Islet of Langerhans (tissue), 1 donor: ENCODE results near the gene HMCN1.

Experiments used
- FAIRE-seq: peaks from one replicate; lab custom pipeline; 2011; peaks lifted over from hg19 to GRCh38; lab: Jason Lieb, UNC

Gene HMCN1

DNA sequence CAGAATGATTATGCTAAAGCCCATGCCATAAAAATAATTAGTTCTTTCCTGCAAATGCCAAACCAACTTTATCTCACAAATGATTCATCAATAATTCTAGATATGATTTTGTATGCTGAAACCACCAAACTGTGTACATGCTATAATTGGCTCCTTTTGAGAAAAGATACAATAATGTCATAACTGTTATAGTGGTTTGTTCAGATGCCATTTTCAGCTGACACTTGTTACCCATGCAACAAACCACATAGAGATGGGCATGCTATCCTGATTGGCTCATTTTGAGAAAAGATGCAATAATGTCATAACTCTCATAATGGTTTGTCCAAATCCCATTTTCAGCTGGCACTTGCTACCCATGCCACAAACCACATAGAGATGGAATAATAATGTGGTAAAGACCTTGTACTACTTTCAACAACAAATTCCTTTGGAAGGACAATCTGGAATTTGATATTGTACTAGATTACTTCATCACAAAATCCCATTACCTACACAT lies 357.1 kb downstream of the HMCN1 start:
- no peak for FAIRE-seq

- FAIRE-seq = no peak
These were observed 359.2 kb downstream of the HMCN1 start for GRCh38 chr1:186093437-186093836.

GRCh38 chr1:186094172-186094571 lies 360.0 kb downstream of the HMCN1 start:
- no peak for FAIRE-seq

DNA sequence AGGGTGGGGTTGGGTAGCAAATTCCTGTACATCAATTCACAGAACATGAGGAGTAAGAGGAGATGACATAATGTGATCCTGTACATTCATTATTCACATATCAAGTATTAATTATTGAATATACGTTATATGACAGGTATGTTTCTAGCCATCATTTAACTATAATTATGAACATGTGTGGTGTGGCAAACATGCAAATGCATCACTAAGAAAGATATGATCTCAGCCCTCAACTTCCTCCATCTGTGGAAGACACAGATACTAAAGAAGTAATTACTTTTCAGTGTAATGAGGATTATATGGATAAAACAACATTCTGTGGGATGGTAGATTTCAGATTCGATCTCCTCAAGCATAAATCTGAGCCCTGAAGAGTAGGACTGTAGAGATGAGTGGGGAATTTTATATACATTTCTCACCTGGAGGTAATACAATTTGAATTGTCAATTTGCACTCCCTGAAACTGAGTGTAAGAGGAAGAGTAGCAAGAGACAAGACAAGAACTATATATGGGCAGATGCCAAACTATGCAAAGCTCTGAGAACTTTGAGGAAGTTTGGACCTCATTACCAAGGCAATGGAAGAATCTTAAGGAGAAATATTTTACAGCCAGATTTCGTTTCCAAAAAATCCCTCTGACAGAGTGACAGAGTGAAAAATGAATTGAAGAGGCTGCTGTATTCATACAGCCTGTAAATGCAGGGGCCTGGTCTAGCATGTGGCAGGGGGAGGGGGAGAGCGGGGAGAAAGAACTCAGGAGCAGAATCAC lies 365.3 kb downstream of the HMCN1 start:
- FAIRE-seq = no peak

GRCh38 chr1:186102107-186102506 lies 367.9 kb downstream of the HMCN1 start:
- no peak for FAIRE-seq

DNA sequence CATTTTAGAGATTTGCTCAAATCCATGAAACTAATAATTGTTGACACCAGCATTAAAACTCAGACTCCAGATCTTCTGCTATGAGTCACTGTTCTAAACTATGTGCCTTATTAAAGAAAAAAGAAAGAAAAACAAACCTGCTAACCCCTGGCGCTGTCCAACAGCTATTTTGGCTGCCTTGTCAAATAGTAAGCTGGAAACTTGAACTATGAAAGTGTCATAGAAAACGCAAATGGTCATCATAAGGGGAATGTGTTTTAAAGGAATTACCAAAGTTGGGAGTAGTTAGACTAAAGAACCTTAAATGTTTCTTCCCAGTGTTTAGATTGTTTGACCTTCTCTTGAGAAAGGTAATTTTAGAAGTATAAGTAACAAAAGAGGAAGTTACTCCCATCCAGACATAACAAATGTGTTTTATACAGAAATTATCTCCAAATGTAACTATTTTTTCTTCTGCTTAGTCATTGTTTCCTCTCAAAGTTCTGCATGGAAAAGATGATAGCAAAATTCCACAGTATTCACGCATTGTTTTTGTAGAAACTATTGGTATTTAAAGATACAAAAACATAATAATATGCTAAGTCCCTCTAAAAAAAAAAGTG lies 368.5 kb downstream of the HMCN1 start:
- FAIRE-seq = no peak

- no peak for FAIRE-seq
These were observed 370.3 kb downstream of the HMCN1 start for GRCh38 chr1:186104459-186104858.

DNA sequence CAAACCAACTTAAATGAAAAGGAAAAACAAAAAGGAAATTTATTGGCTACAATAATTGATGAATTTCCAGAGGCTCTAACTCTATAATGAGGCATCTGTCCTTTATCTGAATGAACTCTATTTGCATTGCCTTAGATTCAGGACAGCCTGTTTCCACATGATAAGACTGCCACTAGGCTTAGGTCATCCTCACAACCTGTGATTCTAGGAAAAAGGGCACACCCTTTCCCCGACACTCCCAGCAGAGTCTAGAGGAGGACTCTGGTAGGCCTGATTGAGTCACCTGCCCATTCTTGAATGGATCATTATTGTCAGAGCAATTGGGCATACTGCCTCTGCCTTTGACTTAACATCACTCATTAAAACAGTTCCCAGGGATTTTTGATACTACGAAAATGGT lies 378.1 kb downstream of the HMCN1 start:
- no peak for FAIRE-seq

- FAIRE-seq = no peak
These were observed 379.3 kb downstream of the HMCN1 start for GRCh38 chr1:186113461-186113860.

DNA sequence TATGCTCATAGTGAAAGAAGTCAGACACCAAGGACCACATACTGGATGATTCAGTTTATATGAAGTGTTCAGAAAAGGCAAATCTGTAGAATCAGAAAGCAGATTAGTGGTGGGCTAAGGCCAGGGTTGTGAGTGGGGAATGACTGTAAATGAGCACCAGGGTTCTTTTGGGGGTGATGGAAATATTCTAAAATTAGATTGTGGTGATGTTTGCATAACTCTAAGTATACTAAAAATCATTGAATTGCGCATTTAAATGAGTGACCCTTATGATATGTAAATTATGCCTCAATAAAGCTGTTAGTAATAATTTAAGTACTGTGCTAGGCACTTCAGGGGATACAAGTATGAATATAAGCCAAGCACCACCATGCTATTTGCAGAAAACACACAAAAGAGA lies 384.5 kb downstream of the HMCN1 start:
- no peak for FAIRE-seq

GRCh38 chr1:186122837-186123236 lies 388.6 kb downstream of the HMCN1 start:
- FAIRE-seq = no peak

GRCh38 chr1:186125035-186125434 lies 390.8 kb downstream of the HMCN1 start:
- no peak for FAIRE-seq

- FAIRE-seq = no peak
These were observed 391.3 kb downstream of the HMCN1 start for GRCh38 chr1:186125511-186125910.

GRCh38 chr1:186129758-186130157 lies 395.6 kb downstream of the HMCN1 start:
- FAIRE-seq = no peak

DNA sequence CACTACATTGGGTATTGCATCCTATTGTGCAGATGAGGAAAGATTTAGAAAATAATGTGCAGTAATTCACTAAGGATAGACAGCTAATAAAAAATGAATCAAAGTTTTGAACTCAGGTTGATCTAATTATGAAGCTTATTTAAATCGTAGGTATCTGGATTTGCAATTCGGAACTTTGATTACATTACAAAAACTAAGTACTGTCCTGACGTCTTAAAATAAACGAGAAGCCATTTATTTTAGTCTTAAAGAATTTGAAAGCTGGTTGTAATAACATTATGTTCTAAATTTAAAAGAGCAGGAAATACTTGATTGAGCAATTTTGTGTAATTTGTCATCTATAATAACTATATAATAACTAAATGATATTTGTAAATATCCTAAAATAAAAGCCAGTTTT lies 404.9 kb downstream of the HMCN1 start:
- FAIRE-seq = no peak

DNA sequence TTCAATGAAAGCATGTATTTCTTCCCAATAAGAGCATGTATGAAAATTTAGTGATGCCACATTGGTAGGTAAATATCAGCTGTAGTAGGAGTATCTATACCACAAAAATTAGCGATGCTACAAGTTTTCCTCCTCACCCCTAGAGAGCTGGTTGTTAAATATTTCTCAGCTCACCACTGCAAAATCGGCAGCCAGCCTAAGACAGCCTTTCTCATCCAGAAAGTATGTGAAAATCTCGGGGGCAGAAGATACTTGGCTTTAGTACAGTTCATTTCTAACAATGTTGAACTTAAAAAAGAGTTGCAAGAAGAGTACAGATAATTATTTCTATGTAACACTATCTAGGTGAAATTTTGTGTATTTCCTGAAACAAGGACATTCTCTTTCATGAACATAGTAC lies 405.5 kb downstream of the HMCN1 start:
- FAIRE-seq = no peak

- FAIRE-seq = no peak
These were observed 408.0 kb downstream of the HMCN1 start for GRCh38 chr1:186142159-186142558.

- no peak for FAIRE-seq
These were observed 408.7 kb downstream of the HMCN1 start for GRCh38 chr1:186142916-186143315.

- no peak for FAIRE-seq
These were observed 409.3 kb downstream of the HMCN1 start for GRCh38 chr1:186143481-186143880.

DNA sequence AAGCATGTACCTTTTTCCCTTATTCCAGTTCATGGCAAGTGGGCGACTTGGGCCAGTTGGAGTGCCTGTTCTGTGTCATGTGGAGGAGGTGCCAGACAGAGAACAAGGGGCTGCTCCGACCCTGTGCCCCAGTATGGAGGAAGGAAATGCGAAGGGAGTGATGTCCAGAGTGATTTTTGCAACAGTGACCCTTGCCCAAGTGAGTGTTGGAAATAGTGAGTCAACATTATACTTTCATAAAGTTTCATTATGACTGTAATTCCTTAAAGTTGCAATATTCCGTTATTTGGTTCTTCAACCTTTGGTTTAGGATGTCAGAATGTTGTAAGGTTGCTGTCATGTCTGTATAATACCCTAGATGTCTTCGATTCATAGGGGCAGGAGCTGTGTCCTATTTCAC lies 410.3 kb downstream of the HMCN1 start:
- no peak for FAIRE-seq

- no peak for FAIRE-seq
These were observed 412.8 kb downstream of the HMCN1 start for GRCh38 chr1:186146974-186147373.

DNA sequence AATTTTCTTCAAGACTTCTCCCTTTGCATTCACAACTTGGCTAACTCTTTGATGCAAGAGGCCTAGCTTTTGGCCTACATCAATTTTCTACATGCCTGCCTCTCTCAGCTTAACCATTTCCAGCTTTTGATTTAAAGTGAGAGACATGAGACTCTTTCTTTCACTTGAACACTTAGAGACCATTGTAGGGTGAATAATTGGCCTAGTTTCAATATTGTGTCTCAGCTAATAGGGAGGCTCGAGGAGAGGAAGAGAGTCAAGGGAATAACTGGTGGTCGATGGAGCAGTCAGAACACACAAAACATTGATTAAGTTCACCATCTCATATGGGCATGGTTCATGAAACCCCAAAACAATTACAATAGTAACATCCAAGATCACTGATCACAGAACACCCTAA lies 415.4 kb downstream of the HMCN1 start:
- FAIRE-seq = no peak

DNA sequence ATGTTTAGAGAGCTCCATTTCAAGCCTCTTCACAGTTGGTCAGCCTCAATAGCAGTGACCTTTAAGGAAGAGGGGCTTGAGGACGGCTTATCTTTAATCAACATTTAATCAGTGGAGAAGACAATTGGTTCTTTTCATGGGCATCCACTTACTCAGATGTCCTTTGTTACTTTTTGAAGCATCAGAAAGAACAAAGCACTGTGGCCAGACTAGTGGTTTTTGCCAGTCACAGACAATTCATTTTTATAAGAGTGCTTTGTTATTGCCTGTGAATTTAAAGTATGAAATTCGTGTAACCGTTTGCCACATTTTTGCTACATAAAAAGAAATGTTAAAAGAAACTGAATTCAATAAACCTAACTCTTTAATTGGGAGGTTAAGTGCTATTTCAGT lies 418.0 kb downstream of the HMCN1 start:
- no peak for FAIRE-seq

GRCh38 chr1:186152620-186153239 lies 418.5 kb downstream of the HMCN1 start:
- no peak for FAIRE-seq
